HG03521 (cell line): ENCODE data around the gene GJD3.
A peak's percentile ranks its signal among the peaks of the same experiment; 100 is the strongest.
"Not testable (repeated sequence)": the region's sequence is repeated elsewhere in the genome, so short reads cannot be mapped to it uniquely, and the experiment has no call there.

Experiments used
- ATAC-seq: cut with Tn5 transposase; IDR thresholded peaks from one replicate; pipeline ENCODE4 v1.9.1; 2021; ENCODE audit warnings: mild to moderate bottlenecking, moderate library complexity; ENCODE audit not compliant: unreplicated experiment

The GJD3 gene

GRCh38 chr17:40369923-40370322 is 5.4 kb upstream of the GJD3 start:
- ATAC-seq = no peak

DNA sequence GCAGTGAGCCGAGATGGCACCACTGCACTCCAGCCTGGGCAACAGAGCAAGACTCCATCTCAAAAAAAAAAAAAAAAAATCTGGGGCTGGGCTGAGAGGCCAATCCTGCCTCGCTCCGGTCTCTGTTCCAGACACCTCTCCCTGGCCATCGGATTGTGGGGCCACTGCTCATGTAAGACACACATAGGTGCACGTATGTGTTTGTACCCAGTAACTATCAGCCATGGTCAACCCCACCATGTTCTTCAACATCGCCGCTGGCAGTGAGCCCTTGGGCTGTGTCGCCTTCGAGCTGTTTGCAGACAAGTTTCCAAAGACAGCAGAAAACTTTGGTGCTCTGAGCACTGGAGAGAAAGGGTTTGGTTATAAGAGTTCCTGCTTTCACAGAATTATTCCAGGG is 3.2 kb upstream of the GJD3 start:
- not testable (repeated sequence) for ATAC-seq

DNA sequence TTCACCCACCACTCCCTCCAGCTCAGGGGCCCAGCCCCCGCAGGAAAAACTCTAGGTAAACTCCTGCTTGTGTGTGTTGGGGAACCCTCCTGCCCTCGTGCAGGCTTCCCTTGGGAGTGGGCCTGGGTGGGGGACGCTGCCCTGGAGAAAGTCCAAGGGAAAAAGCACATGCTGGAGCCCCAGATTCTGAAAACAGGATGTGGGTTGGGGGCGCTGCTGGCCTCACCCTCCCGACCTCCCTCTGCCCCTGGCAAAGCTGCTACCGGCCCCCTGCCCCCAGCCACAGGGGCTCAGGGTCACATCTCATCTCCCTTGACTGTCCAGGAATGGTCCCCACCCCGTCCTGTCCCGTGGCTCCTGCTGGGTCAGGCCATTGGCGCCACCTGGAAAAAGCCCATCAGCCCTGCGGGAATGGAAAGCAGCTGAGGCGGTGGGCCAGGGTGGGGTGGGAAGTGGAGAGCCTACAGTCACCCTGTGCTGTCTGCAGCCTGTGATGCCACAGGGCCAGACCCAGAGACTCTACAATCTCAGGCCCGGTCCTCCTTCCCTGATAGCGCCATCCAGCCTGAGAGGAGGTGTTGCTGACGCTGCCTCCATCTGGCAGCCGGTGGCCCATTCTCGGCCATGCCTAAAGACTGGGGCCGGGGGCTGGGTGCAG is 2.5 kb upstream of the GJD3 start:
- ATAC-seq = no peak

GRCh38 chr17:40366076-40366860 is 1.7 kb upstream of the GJD3 start:
- no peak for ATAC-seq

GRCh38 chr17:40364906-40365305 is 369 bp upstream of the GJD3 start:
- no peak for ATAC-seq

DNA sequence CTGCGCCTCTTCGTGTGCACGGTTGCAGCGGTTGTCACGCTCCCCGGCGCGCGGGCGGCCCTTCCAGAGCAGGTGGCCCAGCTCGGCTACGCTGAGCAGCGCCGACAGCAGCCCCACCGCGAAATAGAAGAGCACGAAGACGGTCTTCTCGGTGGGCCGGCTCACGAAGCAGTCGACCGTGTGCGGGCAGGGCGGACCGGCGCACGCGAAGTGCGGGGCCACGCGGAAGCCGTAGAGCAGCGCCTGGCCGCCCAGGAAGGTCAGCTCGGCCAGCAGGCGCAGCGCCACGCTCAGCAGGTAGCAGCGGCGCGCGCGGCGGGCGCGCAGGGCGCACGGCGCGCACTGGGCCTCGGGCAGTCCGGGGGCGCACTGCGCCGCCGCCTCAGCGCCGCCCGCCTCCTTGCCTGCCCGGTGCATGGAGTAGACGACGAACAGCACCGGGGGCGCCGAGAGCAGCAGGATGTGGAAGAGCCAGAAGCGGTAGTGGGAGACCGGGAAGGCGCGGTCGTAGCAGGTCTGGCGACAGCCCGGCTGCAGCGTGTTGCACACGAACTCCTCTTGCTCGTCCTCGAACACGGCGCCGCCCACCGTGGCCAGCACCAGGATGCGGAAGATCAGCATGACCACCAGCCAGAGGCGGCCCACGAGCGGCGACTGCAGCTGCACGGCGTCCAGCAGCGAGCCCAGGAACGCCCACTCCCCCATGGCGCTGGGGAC is 1.3 kb downstream of the GJD3 start:
- no peak for ATAC-seq

DNA sequence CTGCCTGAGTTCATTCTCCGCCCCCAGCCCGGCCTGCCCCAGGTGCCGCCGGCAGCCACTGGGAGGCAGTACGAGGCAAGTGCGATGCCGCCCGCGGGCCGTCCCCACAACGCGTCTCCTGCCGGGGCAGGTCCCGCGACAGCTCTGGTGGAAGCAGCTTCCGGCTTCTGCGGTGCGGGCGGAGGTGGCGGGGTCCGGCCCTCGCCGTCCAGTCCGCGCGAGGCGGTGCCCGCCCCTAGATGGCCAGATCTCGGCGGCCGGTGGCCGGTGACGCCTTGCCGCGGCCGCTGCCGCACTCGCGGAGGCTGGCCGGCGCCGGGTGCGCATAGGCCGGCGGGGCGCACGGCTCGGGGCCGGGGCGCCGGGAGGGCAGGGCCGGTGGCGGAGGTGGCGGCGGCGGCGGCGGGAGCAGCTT is 1.8 kb downstream of the GJD3 start:
- ATAC-seq = peak; percentile 52

- ATAC-seq = peak; percentile 1
Observed at GRCh38 chr17:40361925-40362695, 2.4 kb downstream of the GJD3 start.

GRCh38 chr17:40361063-40361924 is 3.2 kb downstream of the GJD3 start:
- no peak for ATAC-seq

GRCh38 chr17:40360091-40360490 is 4.4 kb downstream of the GJD3 start:
- no peak for ATAC-seq

GRCh38 chr17:40358323-40359038 is 6.1 kb downstream of the GJD3 start:
- ATAC-seq = no peak

DNA sequence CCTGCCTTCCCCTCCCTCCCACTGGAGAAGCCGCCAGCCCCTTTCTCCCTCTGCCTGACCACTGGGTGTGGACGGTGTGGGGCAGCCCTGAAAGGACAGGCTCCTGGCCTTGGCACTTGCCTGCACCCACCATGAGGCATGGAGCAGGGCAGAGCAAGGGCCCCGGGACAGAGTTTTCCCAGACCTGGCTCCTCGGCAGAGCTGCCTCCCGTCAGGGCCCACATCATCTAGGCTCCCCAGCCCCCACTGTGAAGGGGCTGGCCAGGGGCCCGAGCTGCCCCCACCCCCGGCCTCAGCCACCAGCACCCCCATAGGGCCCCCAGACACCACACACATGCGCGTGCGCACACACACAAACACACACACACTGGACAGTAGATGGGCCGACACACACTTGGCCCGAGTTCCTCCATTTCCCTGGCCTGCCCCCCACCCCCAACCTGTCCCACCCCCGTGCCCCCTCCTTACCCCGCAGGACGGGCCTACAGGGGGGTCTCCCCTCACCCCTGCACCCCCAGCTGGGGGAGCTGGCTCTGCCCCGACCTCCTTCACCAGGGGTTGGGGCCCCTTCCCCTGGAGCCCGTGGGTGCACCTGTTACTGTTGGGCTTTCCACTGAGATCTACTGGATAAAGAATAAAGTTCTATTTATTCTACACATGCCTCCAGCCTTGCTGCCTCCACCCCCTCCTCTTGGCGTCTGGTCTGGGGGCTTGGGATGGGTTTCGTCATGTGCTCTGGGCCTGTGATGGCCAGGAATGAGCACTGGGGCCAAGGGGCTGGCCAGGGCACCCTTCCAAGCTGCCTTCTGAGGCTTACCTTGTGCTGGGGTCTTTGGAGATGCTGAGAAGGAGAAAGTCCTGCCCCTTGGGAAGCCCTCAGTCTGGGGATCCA is 7.3 kb downstream of the GJD3 start:
- no peak for ATAC-seq

DNA sequence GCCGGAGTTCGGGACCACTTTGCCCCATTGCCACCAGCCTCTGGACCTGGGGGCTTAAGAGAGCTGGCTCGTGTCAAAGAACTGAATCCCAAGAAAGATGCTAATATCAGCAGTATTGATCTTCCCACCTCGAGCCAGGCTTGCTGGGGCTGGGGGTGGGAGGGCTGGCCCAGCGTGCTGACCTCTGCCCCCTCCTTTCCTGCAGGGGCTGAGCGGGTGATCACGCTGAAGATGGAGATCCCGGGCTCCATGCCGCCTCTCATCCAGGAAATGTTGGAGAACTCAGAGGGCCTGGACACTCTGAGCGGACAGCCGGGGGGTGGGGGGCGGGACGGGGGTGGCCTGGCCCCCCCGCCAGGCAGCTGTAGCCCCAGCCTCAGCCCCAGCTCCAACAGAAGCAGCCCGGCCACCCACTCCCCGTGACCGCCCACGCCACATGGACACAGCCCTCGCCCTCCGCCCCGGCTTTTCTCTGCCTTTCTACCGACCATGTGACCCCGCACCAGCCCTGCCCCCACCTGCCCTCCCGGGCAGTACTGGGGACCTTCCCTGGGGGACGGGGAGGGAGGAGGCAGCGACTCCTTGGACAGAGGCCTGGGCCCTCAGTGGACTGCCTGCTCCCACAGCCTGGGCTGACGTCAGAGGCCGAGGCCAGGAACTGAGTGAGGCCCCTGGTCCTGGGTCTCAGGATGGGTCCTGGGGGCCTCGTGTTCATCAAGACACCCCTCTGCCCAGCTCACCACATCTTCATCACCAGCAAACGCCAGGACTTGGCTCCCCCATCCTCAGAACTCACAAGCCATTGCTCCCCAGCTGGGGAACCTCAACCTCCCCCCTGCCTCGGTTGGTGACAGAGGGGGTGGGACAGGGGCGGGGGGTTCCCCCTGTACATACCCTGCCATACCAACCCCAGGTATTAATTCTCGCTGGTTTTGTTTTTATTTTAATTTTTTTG is 8.5 kb downstream of the GJD3 start:
- no peak for ATAC-seq

DNA sequence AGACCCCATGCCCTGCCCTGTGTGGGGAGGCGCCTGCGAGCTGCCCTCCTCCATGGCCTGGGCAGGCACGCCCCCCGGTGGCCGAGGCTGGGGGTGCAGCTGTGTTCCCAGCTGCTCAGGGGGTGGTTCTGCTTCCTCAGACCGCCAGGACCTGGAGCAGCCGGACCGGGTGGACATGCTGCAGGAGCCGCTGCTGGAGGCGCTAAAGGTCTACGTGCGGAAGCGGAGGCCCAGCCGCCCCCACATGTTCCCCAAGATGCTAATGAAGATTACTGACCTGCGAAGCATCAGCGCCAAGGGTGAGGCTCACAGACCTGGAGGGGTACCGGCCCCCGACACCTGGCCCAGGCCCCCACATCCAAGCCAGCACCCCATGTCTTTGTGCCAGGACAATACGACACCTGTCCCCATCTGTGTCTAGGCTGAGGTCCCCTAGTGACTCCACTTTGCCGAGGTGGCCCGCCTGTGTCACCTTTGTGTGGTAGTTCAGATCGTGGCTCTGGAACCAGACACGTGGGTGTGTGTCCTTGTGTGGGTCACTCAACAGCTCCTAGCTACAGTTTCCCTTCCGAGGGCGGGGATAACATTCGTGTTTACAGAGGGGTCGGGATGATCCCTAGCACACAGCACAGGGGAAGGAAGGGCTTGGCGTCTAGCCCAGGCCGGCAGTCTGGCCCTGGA is 9.3 kb downstream of the GJD3 start:
- ATAC-seq = no peak

DNA sequence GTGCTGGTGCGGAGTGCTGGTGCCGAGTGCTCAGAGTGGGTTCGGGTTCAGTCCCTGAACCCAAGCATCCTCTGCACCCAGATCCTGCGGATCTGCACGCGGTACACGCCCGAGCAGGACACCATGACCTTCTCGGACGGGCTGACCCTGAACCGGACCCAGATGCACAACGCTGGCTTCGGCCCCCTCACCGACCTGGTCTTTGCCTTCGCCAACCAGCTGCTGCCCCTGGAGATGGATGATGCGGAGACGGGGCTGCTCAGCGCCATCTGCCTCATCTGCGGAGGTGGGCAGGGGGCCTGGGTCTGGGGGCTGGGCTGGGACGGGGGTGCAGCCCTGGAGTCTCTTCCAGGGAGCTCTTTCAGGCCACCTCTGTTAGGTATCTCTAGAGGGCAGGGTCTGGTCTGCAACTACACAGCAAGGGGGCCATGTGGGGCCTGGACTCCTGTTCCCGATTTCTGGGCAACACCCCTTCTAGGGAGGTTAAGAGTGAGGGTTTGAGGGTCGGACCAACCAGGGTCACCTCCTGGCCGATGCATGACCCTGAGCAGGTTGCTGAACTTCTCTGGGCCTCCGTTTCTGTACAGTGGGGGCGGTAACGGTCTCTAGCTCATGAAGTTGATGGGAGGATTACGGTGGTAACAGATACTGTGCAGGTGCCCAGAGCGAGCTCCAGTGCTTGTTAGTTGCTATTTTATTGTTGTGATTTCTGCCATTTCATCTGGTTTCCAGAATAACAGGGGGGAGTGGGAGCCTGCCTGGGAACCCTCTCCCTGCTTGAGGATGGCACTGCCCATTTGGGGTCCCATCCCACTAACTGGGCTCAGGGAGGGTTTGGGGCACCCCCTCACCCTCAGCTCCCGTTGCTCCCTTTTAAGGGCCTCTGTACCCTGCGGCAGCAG is 10.1 kb downstream of the GJD3 start:
- no peak for ATAC-seq
